ENCODE measurements around the gene PPP1R37.

DNA sequence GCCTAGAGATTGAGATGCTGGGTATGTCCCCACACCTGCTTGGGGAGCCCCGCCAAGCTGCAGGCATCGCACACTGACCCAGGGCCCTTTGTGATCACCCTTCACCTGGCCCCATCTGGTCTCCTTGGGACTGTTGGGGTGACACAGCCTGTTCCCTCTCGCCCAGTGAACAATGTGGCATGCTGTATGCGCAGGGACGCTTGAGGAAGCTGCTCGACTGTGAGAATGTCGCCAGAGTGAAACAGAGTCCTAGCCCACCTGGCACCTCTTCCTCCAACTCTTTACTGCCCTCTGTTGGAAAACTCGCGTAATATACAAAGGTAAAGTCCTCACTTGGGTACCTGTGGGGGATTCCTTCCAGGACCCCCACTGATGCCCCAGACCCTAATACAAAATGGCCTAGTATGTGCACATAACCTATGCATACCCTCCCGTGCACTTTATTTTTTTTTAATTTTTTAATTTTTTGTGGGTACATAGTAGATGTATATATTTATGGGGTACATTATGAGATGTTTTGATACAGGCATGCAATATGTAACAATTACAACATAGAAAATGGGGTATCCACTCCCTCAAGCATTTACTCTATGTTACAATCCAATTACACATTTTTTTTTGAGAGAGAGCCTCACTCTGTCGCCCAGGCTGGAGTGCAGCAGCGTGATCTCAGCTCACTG is 94.6 kb downstream of the PPP1R37 start:
- TF ChIP-seq, protein P1, sequence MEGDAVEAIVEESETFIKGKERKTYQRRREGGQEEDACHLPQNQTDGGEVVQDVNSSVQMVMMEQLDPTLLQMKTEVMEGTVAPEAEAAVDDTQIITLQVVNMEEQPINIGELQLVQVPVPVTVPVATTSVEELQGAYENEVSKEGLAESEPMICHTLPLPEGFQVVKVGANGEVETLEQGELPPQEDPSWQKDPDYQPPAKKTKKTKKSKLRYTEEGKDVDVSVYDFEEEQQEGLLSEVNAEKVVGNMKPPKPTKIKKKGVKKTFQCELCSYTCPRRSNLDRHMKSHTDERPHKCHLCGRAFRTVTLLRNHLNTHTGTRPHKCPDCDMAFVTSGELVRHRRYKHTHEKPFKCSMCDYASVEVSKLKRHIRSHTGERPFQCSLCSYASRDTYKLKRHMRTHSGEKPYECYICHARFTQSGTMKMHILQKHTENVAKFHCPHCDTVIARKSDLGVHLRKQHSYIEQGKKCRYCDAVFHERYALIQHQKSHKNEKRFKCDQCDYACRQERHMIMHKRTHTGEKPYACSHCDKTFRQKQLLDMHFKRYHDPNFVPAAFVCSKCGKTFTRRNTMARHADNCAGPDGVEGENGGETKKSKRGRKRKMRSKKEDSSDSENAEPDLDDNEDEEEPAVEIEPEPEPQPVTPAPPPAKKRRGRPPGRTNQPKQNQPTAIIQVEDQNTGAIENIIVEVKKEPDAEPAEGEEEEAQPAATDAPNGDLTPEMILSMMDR (IDR thresholded peaks at IDR 0.05; ENCODE audit: low read depth, low read length, missing input control) = peak; percentile 40
- no peak for TF ChIP-seq TAF1 (conservative IDR thresholded peaks at IDR 0.05)
- TF ChIP-seq, protein P2, sequence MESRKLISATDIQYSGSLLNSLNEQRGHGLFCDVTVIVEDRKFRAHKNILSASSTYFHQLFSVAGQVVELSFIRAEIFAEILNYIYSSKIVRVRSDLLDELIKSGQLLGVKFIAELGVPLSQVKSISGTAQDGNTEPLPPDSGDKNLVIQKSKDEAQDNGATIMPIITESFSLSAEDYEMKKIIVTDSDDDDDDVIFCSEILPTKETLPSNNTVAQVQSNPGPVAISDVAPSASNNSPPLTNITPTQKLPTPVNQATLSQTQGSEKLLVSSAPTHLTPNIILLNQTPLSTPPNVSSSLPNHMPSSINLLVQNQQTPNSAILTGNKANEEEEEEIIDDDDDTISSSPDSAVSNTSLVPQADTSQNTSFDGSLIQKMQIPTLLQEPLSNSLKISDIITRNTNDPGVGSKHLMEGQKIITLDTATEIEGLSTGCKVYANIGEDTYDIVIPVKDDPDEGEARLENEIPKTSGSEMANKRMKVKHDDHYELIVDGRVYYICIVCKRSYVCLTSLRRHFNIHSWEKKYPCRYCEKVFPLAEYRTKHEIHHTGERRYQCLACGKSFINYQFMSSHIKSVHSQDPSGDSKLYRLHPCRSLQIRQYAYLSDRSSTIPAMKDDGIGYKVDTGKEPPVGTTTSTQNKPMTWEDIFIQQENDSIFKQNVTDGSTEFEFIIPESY (IDR thresholded peaks at IDR 0.05) = no peak
- TF ChIP-seq SP1 (IDR thresholded peaks at IDR 0.05) = no peak
- TF ChIP-seq, protein P3, sequence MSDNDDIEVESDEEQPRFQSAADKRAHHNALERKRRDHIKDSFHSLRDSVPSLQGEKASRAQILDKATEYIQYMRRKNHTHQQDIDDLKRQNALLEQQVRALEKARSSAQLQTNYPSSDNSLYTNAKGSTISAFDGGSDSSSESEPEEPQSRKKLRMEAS (IDR thresholded peaks at IDR 0.05) = no peak
- no peak for TF ChIP-seq EGR1 (IDR thresholded peaks at IDR 0.05; ENCODE audit: low read depth in 2 of 2)
- TF ChIP-seq, protein P4, sequence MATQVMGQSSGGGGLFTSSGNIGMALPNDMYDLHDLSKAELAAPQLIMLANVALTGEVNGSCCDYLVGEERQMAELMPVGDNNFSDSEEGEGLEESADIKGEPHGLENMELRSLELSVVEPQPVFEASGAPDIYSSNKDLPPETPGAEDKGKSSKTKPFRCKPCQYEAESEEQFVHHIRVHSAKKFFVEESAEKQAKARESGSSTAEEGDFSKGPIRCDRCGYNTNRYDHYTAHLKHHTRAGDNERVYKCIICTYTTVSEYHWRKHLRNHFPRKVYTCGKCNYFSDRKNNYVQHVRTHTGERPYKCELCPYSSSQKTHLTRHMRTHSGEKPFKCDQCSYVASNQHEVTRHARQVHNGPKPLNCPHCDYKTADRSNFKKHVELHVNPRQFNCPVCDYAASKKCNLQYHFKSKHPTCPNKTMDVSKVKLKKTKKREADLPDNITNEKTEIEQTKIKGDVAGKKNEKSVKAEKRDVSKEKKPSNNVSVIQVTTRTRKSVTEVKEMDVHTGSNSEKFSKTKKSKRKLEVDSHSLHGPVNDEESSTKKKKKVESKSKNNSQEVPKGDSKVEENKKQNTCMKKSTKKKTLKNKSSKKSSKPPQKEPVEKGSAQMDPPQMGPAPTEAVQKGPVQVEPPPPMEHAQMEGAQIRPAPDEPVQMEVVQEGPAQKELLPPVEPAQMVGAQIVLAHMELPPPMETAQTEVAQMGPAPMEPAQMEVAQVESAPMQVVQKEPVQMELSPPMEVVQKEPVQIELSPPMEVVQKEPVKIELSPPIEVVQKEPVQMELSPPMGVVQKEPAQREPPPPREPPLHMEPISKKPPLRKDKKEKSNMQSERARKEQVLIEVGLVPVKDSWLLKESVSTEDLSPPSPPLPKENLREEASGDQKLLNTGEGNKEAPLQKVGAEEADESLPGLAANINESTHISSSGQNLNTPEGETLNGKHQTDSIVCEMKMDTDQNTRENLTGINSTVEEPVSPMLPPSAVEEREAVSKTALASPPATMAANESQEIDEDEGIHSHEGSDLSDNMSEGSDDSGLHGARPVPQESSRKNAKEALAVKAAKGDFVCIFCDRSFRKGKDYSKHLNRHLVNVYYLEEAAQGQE (IDR thresholded peaks at IDR 0.05) = no peak
- peak; percentile 51 to 69 for TF ChIP-seq RAD21 (IDR thresholded peaks at IDR 0.05)
- TF ChIP-seq YY1 (IDR thresholded peaks at IDR 0.05) = no peak
- no peak for TF ChIP-seq FOXA1 (IDR thresholded peaks at IDR 0.05)
- no peak for TF ChIP-seq HNF4G (IDR thresholded peaks at IDR 0.05)
- no peak for TF ChIP-seq HNF4A (conservative IDR thresholded peaks at IDR 0.05)
- no peak for TF ChIP-seq JUND (IDR thresholded peaks at IDR 0.05)
- TF ChIP-seq GABPA (IDR thresholded peaks at IDR 0.05 in 1 of 2, conservative IDR thresholded peaks at IDR 0.05 in 1 of 2) = no peak
